ENCODE results near the gene XYLT1.

GRCh38 chr16:17404941-17405689 lies 65.6 kb downstream of the XYLT1 start:
- no peak for TF ChIP-seq USF2 (IDR thresholded peaks at IDR 0.05; ENCODE audit: low read depth, low read length)
- TF ChIP-seq FOS (IDR thresholded peaks at IDR 0.05; ENCODE audit: low read depth, low read length): no peak
- TF ChIP-seq CTCF (conservative IDR thresholded peaks at IDR 0.05; ENCODE audit: low read depth, low read length): no peak
- no peak for TF ChIP-seq RFX5 (IDR thresholded peaks at IDR 0.05; ENCODE audit: low read depth, low read length)
- TF ChIP-seq RAD21 (IDR thresholded peaks at IDR 0.05; ENCODE audit: low read length): no peak
